ENCODE results near the gene SDF2.
"Not testable (repeated sequence)": the region's sequence is repeated elsewhere in the genome, so short reads cannot be mapped to it uniquely, and the experiment has no call there.

The SDF2 gene

DNA sequence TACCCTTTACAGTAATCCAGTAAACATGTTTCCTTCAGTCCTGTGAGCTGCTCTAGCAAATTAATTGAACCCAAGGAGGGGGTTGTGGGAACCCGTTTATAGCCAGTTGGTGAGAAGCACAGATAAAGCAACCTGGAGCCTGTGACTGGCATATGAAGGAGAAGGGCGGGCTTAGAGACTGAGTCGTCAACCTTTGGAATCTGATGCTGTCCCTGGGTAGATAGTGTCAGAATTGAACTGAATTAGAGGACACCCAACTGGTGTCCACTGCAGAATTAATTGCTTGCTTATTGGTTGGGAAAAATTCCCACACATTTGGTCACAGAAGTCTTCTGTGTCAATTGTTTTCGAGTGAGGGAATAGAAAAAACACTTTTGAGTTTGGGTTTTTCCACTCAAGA is 34.9 kb downstream of the SDF2 start:
- no peak for DNase-seq (ENCODE audit: low read depth)

DNA sequence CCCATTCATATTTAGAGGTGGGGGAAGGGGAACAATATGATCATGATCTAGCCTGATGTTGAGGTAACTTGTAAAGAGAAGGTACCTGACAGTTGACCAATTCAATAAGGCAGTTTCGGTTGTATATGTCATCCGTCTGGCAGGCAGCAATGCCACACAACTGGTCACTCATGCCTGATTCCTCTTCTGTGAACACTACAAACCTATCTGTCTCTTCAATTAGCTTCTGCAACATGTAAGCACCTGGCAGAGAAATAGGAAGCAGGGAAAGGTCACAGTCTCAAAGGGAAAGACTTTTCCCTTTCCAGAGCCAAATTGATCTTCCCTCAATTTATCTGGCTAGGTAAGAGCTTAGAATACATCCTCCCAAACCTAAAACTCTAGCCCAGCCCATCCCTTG is 37.6 kb downstream of the SDF2 start:
- DNase-seq (ENCODE audit: low read depth), result no peak

DNA sequence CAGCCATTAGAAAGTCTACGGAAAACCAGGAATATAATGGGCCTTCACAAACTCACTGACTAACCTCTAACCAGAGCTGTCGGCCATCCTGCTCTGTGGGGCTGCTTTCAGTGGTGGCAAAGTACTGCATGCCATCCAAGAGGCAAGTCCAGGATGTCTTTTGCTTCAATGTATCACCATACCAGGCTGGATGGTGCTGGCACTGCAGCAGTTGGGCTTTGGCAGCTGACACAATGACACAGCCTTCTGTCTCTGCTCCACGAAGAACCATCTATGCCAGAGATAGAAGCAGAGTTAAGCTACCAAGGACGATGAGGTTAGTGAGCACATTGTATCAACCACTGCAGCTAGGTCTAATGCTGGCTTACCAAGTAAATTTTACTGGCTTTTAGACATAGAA is 38.0 kb downstream of the SDF2 start:
- no peak for DNase-seq (ENCODE audit: low read depth)

DNA sequence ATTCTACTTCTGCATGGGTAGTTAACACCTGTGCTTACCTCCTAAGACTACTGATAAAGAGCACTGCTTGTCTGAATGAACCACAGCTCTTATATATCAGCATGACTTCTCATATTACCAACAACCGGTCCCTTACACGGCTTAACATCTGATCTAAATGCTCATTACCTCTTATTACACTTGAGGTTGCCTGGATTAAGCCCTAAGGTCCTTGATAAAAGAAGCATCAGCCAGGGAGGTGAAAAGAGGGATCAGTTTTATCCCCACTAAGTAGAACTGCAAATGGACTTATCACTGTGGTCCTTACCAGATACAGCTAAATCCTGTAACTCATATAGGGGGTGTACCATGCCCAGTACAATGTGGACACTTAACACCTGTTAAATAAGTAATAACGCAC is 39.5 kb downstream of the SDF2 start:
- no peak for DNase-seq (ENCODE audit: low read depth)

DNA sequence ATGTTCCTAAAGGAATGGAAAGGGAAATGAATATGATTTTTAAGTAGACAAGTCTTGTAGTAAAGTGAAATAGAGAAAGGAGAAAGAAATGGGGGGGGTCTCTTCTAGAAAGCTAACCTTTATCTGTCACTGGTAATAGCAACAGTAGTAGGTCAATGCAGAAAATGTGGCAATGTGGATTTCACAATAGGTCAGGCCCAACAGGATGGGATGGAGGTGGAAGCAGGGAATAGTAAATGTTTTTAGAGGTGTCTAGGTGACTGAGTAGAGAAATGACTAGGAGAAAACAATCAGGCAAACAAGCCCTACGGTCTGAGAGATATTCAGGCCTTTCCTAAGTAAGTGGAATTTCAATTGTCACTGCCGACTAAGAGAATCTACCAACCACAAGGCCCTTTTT is 41.7 kb downstream of the SDF2 start:
- DNase-seq (ENCODE audit: low read depth), result no peak

DNA sequence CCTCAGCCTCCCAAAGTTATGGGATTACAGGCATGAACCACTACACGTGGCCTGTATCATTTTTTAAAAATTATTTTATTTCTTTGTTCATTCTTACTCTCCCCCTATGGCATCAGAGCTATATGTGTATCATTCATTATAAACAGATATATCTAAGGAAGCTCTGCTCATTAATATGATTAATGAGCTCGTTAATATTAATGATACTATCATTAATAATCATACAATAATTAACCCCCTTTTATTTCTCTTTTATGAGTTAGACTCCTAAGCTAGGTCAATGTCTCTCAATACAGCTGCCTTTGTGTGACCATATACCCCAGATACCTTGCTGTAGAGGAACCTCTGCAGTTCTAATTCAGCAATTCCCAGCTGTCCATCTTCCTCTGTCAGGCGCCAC is 43.2 kb downstream of the SDF2 start:
- DNase-seq (ENCODE audit: low read depth), result no peak

DNA sequence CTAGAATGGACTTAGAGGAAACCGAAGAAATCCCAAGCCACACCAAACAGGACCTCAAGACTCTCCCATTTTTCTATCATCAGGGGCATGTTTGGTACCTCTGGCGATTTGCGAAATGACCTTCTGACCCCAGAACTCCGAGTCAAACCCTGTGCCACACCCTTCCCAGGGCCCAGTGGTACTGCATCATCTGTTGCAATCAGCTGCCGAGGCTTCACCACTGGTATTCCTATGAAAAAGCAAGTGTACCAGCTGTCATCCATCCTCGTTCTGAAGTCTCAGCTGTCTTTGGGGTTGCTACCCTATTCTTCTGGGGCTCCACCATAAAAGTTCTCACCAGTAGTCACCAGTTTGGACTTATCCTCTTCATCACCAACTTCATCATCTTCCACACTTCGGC is 45.4 kb downstream of the SDF2 start:
- DNase-seq (ENCODE audit: low read depth), result no peak

DNA sequence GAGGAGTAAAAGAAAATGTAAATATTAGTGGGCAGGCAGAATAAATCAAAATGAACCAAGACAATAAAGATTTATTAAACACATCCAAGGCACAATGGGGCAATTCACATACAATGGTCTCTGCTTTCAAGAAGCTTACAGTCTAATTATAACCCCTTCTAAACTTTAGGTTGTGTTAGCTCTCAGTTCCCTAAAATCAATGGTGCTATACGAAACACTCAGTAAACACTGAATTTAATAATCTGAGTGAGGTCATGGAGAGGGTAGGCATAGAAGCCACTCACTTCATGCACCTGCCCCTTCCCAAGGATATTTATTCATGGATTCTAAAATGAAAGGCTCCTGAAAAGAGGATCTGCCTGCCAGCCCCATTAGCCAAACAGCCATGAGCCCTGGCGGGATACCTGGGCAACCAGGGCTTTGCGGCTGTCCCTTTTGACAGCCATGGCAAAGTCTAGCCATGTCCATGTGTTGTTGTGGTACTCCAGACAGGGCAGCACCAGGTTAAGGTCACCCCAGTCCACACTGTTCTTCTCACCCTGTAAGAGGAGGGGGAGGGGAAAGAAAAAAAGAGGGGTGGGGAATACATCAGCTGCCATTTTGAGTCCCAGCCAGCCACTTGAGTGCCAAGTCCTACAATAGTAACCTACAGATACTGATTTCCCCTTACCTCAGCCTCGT is 46.3 kb downstream of the SDF2 start:
- no peak for DNase-seq (ENCODE audit: low read depth)

DNA sequence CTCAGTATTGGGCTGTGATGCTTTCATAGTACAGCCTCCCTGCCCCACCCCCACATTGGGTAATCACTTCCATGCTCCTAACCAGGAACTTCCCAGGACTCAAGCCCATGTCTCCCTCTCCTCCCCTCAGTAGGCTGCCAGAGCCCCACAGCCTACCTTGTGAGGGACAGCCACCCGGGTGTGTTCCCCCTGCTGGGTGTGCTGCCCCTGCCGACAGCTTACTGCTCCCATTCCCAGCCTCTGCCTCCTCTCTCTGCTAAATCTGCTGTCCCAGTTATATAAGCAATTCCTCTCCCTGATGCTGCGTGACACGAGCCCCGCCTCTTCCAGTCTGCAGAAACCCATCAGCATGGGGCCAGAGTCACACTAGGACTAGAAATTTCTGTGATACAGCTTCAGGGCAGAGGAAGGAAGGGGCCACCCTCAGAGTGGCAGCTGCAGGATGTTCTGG is 47.8 kb downstream of the SDF2 start, which contains the start of gene RSKR:
TSS of gene RSKR (minus strand) at position 255 of the 451 bp plus-strand sequence. CDS start at position 231, 24 bp downstream.
- no peak for DNase-seq (ENCODE audit: low read depth)

DNA sequence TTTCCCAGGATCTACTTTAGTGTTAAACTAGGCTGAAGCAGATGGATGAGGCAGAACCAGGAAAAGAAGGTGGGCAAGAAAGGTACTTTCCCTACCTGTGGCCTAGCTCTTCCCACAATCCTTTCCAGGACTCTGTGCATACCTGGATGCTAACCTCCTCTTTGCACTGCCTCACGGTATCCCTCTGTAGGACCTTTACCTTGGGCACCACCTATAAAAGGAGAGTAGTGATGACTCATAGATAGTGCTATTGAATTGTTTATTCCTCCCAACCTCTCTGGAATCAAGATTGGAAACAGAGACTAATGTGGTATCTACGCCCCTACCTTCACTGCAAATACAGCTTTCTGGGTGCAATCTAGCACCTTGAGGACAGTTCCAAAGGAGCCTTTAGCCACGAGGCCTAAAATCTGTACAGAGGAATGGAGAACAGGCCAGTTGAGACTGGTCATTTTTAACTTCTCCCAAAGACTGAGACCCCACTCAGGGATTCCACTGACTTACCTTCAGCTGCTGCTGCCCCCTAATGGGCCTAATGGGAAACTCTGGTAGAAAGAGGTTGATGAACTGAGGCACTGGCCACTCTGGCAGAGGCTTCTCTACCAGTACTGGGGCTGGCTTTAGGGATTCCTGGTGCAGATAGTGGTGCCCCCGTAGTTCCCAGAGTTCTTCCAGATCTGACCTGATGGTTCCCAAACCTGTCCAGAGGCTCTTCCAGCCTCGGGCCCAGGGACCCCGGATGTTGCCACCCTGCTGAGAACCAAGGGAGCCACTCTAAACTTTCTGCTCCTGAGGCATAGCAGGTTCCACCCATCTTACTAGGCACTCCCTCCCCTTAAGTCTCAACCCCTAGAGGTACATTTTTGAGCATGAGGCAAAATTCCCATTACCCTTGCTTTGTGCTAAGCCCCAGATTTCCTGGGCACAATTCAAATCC is 48.5 kb downstream of the SDF2 start:
- peak; percentile 27 for DNase-seq (ENCODE audit: low read depth)

DNA sequence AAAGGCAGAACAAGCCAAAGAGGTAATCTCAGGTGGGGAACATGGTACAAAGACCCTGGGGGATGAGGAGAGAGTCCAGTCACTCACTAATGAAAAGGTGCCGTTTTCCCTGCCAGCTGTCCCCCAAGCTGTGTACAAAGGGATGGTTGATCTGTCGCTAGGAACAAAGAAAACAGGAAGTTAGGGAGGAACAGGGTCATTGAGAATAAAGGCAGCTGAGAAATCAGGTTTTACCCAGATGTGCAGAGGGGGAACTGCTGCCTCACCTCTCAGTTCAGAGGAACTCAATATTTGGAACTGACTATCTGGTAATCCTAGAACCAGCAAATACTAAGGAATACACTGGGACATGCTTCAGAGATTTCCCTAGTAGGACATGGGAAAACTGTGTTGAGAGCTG is 49.2 kb downstream of the SDF2 start:
- DNase-seq (ENCODE audit: low read depth), result no peak

DNA sequence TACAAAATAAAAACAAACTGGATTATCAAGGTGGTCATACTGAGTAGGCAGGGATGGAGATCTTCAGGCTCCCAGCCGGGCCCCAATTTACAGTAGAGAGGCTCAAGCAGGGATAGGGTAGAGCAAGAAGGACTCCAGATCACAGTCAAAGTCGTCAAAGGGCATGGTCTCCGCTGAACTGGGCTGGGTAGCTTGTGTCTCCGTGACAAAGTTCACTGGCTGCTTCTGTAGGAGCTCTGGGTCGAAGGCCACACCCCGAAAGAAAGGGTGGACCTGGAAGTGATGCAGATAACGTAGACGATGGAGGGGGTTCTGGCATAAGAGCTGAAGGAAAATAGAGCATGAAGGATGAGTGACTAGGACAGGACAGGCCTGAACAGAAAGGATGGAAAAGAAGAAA is 51.3 kb downstream of the SDF2 start:
- DNase-seq (ENCODE audit: low read depth), result no peak

DNA sequence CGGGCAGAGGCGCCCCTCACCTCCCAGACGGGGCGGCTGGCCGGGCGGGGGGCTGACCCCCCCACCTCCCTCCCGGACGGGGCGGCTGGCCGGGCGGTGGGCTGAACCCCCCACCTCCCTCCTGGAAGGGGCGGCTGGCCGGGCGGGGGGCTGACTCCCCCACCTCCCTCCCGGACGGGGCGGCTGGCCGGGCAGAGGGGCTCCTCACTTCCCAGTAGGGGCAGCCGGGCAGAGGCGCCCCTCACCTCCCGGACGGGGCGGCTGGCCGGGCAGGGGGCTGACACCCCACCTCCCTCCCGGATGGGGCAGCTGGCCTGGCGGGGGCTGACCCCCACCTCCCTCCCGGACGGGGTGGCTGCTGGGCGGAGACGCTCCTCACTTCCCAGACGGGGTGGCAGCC is 57.7 kb downstream of the SDF2 start:
- DNase-seq (ENCODE audit: low read depth), result not testable (repeated sequence)

DNA sequence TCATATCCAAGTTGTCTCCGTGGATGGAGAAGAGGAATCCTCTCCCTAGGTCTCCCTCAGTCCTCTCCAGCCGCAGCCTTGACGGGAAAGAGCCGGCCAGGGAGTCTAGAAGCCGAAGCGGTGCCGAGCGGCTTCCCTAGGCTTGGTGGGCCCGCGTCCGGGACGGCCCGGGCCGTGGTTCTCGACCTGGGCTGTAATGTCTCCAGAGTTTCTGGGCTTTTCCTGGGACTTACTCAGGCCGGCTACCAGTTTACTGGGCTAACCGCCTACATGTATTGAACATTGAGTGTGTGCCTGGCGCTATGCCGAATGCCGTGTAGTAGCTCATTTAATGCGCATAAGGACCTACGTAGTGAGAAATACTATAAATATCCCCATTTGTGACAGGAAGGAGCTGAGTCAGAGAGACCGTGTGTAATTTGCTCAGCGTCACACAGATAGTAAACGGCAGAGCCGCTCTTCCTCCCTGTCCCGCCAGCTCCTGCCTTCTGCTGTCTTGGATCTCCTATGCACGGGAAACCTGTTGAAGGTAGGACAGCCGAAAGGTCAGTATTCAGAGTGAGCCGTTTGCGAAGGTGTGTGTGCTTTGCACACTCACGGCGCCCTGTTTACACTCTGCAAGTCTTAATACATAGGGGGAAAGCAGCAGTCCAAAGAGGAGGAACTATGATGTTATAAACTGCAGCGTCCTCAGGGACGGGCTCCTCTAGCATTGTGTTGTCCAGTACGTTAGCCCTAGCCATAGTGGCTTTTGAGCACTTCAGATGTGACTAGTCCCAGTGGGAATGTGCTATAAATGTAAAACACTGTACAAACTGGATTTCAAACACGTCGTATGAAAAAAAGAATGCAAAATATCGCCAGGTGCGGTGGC is 62.2 kb downstream of the SDF2 start:
- DNase-seq (ENCODE audit: low read depth), result peak; percentile 52

DNA sequence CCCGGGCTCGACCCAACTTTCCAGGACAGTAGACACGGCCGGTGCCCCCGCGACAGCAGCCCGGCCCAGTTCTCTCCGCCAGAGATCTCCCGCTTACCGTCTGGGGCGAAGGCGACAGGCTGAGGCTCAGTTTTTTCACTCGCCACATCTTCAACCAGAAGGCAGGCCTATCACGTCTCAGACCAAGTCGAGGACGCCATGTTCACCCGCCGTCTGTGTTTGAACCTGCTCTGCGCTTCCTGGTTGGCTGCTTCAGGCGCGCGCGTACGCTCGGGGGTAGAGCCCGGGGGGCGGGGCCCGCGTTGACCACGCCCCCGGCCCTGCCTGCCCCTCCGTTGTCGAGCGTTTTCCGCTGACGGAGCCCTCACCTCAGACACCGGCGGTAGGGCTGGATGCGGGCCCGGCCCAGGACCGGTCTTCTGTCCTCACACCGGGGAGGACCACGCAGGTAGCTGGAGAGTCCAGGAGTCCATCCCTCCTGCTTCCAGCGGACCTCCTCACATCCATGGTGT is 62.9 kb downstream of the SDF2 start, which contains the start of gene SPAG5:
TSS of gene SPAG5 (minus strand) at position 227 of the 512 bp plus-strand sequence. CDS start at position 148, 79 bp downstream.
- peak; percentile 91 for DNase-seq (ENCODE audit: low read depth)

DNA sequence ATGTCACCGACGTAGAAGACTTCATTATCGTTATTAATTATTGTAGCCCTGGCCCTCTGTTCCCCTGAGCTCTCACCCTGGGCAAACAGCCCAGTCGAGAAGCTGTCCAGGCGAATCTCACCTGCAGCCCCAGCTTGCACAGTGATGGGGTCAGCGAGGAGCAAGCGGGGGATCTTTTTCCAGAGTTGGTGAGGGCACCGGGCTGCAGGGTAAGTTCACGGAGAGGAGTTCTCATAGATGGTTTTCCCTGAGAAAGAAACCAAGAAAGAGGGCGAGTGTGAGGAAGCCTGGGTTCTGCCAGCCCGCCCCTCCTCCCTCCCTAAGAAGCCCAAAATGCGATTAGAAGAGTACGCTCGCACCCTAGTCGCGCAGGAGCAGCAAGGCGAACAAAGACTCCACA is 63.3 kb downstream of the SDF2 start:
- DNase-seq (ENCODE audit: low read depth), result no peak

All from stimulated activated CD4-positive, alpha-beta T cell treated with anti-CD3 and anti-CD28 coated beads, Interleukin-2, amount 100 ng/mL, for 4 hours (primary cell).